HepG2 (cell line): ENCODE results near the gene TBC1D5. TPM values are rescaled to one million over a fixed set of nuclear protein-coding genes. Genes with fewer than 3 reads are reported as not detected.

Source experiments
- ATAC-seq: fragments of 200-7000 bp; cut with Tn5 transposase; 3 replicates; pipeline ENCODE4 v1.9.1; 2020; ENCODE audit warnings: mild to moderate bottlenecking, moderate library complexity
- BruUV-seq: library from RNA; stranded (reverse); fragments of 400-500 nt; replicated peaks from 2 replicates; lab custom pipeline; 2021; lab: Mats Ljungman, UMichigan
- CTCF ChIA-PET: fragments of 300-600 bp; formaldehyde crosslinking; extraction: SDS; loops from one replicate; lab custom pipeline; 2021; ENCODE audit warnings: low total read pairs, inconsistent platforms, low intra/inter-chr PET ratio; lab: Yijun Ruan, JAX
- POLR2A ChIA-PET: fragments of 350-600 bp; sonication (Branson Sonifier 250); formaldehyde crosslinking; loops from one replicate; lab custom pipeline; 2020; ENCODE audit warnings: antibody characterized with exemption, inconsistent platforms; lab: Yijun Ruan, JAX
- DNase-seq: peaks from one replicate; pipeline ENCODE4 v3.0.0-alpha.2; 2015; ENCODE audit warnings: low spot score
- FAIRE-seq: peaks from 3 replicates; lab custom pipeline; 2011; peaks lifted over from hg19 to GRCh38; lab: Jason Lieb, UNC
- H2AFZ ChIP-seq: one replicate; pipeline ENCODE4 v1.6.1; 2011; ENCODE audit warnings: low read length, inconsistent platforms
- H3K27ac ChIP-seq: fragments of 300-600 bp; 3 replicates; pipeline ENCODE4 v1.8.0; 2011; ENCODE audit warnings: mixed run types, mild to moderate bottlenecking, mixed read lengths, low read length, inconsistent platforms; ENCODE audit not compliant: insufficient read depth; ENCODE audit errors: extremely low read length
- H3K27me3 ChIP-seq, 2 experiments: fragments of 200-600 bp in 1 of 2; 2 replicates in 1 of 2; 3 replicates in 1 of 2; pipeline versions ENCODE4 v1.6.0 to v1.8.0; 2011; ENCODE audit warnings: low read length in 2 of 2, mild to moderate bottlenecking in 2 of 2, moderate library complexity in 2 of 2, inconsistent platforms in 1 of 2; ENCODE audit not compliant: insufficient read depth in 2 of 2, control insufficient read depth in 1 of 2
- H3K36me3 ChIP-seq, 2 experiments: fragments of 200-600 bp in 1 of 2; replicated peaks in 1 of 2; 2 replicates in 1 of 2; 3 replicates in 1 of 2; pipeline versions ENCODE4 v1.5.1 to v1.8.0; 2011; ENCODE audit warnings: low read length in 2 of 2, inconsistent platforms in 1 of 2; ENCODE audit not compliant: insufficient read depth in 2 of 2, control insufficient read depth in 1 of 2
- H3K4me1 ChIP-seq: 2 replicates; pipeline ENCODE4 v1.5.1; 2012; ENCODE audit warnings: low read length, inconsistent platforms; ENCODE audit not compliant: insufficient read depth
- H3K4me2 ChIP-seq: 2 replicates; pipeline ENCODE4 v1.6.0; 2011; ENCODE audit warnings: low read depth, low read length, inconsistent platforms
- H3K4me3 ChIP-seq, 3 experiments: fragments of 200-600 bp in 1 of 3; sonication (generic), shearing (Covaris generic) in 1 of 3; replicated peaks in 1 of 3; 2 replicates each; pipeline ENCODE4 v1.5.1; 2011 to 2016; ENCODE audit warnings: low read length in 3 of 3, inconsistent platforms in 2 of 3, low read depth in 2 of 3, mild to moderate bottlenecking in 2 of 3, control low read depth in 1 of 3, mixed read lengths in 1 of 3; ENCODE audit not compliant: insufficient read depth in 1 of 3
- H3K79me2 ChIP-seq: one replicate; pipeline ENCODE4 v1.6.1; 2011; ENCODE audit warnings: low read length, inconsistent platforms; ENCODE audit not compliant: insufficient read depth
- H3K9ac ChIP-seq: 2 replicates; pipeline ENCODE4 v1.6.0; 2011; ENCODE audit warnings: mild to moderate bottlenecking, low read depth, low read length, inconsistent platforms; ENCODE audit not compliant: insufficient read depth
- H3K9me3 ChIP-seq: 2 replicates; pipeline ENCODE4 v1.5.1; 2012; ENCODE audit warnings: mild to moderate bottlenecking, low read length
- H4K20me1 ChIP-seq: 2 replicates; pipeline ENCODE4 v1.6.0; 2011; ENCODE audit warnings: inconsistent platforms, mild to moderate bottlenecking, low read length, moderate library complexity; ENCODE audit not compliant: insufficient read depth
- BRD4 ChIP-seq: sonication (generic); formaldehyde crosslinking; IDR thresholded peaks from 2 replicates; pipeline ENCODE4 v1.4.0; 2020; ENCODE audit warnings: missing genetic modification reagents
- SAP130 ChIP-seq: IDR thresholded peaks from 2 replicates; pipeline ENCODE4 v1.6.1; 2016; ENCODE audit warnings: low read depth
- SETDB1 ChIP-seq: sonication (generic); formaldehyde crosslinking; IDR thresholded peaks from 2 replicates; pipeline ENCODE4 v1.5.1; 2020; ENCODE audit warnings: missing genetic modification reagents, mild to moderate bottlenecking, borderline replicate concordance
- SNAPC2 ChIP-seq: sonication (generic); formaldehyde crosslinking; IDR thresholded peaks from 2 replicates; pipeline ENCODE4 v1.8.1; 2022; ENCODE audit warnings: mild to moderate bottlenecking, missing genetic modification reagents
- SP140L ChIP-seq: sonication (generic); formaldehyde crosslinking; IDR thresholded peaks from 2 replicates; pipeline ENCODE4 v1.4.0; 2020; ENCODE audit warnings: missing genetic modification reagents, borderline replicate concordance
- TMF1 ChIP-seq: sonication (generic); formaldehyde crosslinking; IDR thresholded peaks from 2 replicates; pipeline ENCODE4 v1.8.1; 2022; ENCODE audit warnings: low read depth, missing genetic modification reagents
- ZNF570 ChIP-seq: sonication (generic); formaldehyde crosslinking; IDR thresholded peaks from 2 replicates; pipeline ENCODE4 v1.4.0; 2020; ENCODE audit warnings: mild to moderate bottlenecking, missing genetic modification reagents, borderline replicate concordance
- ZNF841 ChIP-seq: sonication (generic); formaldehyde crosslinking; IDR thresholded peaks from 2 replicates; pipeline ENCODE4 v1.8.1; 2023; ENCODE audit warnings: missing genetic modification reagents, borderline replicate concordance
- WGBS: methylation state at CpG from one replicate; pipeline ENCODE4 v1.1.6; 2017; ENCODE audit warnings: low lambda C conversion rate; 5-methylcytosine and 5-hydroxymethylcytosine counted together
- in situ Hi-C: cut with HindIII; loops from 2 replicates; pipeline ENCODE4 v1.10.0; 2017; ENCODE audit warnings: low pct_unique_long_range_greater_than_20kb; ENCODE audit not compliant: extremely low pct_ligation_motif_present
- intact Hi-C: fragments of 100-400 bp; cut with micrococcal nuclease; formaldehyde crosslinking; loops from one replicate; pipeline ENCODE4 v1.10.0; 2022; ENCODE audit not compliant: unreplicated experiment
- polyA plus RNA-seq, 8 experiments: library from polyadenylated mRNA; depleted of rRNA in 3 of 8; stranded (reverse) in 7 of 8; unstranded in 1 of 8; fragments of >200 nt; fragmentation: Illumina TruSeq in 4 of 8; extraction: Trizol in 4 of 8; gene quantifications; 2 replicates each; pipeline versions ENCODE4 v1.2.1 to v1.2.3, GENCODE V29; 2011 to 2016; ENCODE audit warnings: low read depth in 4 of 8, missing spikeins in 1 of 8, mixed read lengths in 1 of 8; ENCODE audit not compliant: insufficient read depth in 1 of 8
- total RNA-seq, 5 experiments: library from RNA; depleted of rRNA; stranded (reverse); fragments of >200 nt; fragmentation: Illumina TruSeq; extraction: Trizol; gene quantifications; 2 replicates each; pipeline ENCODE4 v1.2.3, GENCODE V29; 2016; ENCODE audit warnings: low read depth in 1 of 5
- TF ChIP-seq, protein P1 (sequence below): sonication (generic); formaldehyde crosslinking; IDR thresholded peaks from 2 replicates; pipeline ENCODE4 v1.4.0; 2020; ENCODE audit warnings: missing genetic modification reagents
- TF ChIP-seq, protein P2 (sequence below): sonication (generic); formaldehyde crosslinking; IDR thresholded peaks from 2 replicates; pipeline ENCODE4 v1.8.1; 2023; ENCODE audit warnings: mild to moderate bottlenecking, missing genetic modification reagents
- TF ChIP-seq, protein P3 (sequence below): sonication (generic); formaldehyde crosslinking; IDR thresholded peaks from 2 replicates; pipeline ENCODE4 v1.5.1; 2020; ENCODE audit warnings: missing genetic modification reagents, mild to moderate bottlenecking, borderline replicate concordance
- TF ChIP-seq, protein P4 (sequence below): sonication (generic); formaldehyde crosslinking; IDR thresholded peaks from 2 replicates; pipeline ENCODE4 v1.5.1; 2020; ENCODE audit warnings: mild to moderate bottlenecking, missing genetic modification reagents, moderate library complexity

TBC1D5 gene
- total and polyA plus RNA-seq, 2 of the 13 experiments (the other 11 are each of a cell fraction or from before 2014, with no cell fraction given) = 19.2 to 33.3 TPM

DNA sequence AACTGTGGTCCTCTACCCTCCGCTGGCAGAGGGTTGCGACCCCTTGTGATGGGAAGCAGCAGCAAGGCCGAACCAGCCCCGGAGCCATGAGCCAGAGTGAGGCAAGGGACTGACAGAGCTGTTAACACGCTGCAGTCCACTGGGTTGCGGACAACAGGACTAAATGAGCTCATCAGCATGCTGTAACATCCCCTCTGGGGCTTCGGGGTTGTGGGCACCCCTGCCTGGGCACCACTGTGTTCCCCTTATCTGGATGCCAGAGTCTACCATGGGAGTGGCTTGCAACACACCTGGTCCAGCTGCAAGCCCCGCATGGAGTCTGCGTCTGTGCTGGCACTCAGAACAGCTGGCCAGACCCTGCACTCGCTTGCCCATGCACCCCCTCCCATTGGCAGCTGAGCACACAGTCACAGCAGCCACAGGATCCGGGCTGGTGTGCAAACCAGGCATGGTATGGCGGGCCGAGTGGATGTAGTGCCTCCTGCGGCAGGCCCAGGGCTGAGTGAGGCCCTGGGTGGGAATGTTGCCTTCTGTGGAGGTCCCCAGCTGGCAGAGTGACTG lies 453.5 kb downstream of the TBC1D5 start:
- H3K79me2 ChIP-seq = no peaks in the 10 kb centered on the region
- intact Hi-C loops (no loop called here), in situ Hi-C loops (no loop called here)
- CTCF ChIA-PET = no interaction called here
- H3K27ac ChIP-seq = no peak overlapping the region
- no TSS peak for BruUV-seq
- ATAC-seq (no peak), FAIRE-seq (no peak), DNase-seq (no peak)
- H3K4me2 ChIP-seq = no peak overlapping the region
- no peak overlapping the region for H2AFZ ChIP-seq
- no peak overlapping the region for H3K4me3 ChIP-seq
- H3K4me1 ChIP-seq = no peaks in the 10 kb centered on the region
- no peaks in the 10 kb centered on the region for H4K20me1 ChIP-seq
- POLR2A ChIA-PET = no interaction called here
- no peaks in the 10 kb centered on the region for H3K9me3 ChIP-seq
- H3K9ac ChIP-seq = no peak overlapping the region
- WGBS = 96% methylated on average over 8 of the region's 14 CpGs
- no peaks in the 10 kb centered on the region for H3K27me3 ChIP-seq
- no peaks in the 10 kb centered on the region; a peak in 3 of 5 replicates for H3K36me3 ChIP-seq
- TF ChIP-seq SNAPC2 (CRISPR knock-in tag) (no peak), SETDB1 (CRISPR knock-in tag) (no peak), SP140L (no peak), ZNF841 (CRISPR knock-in tag) (no peak), BRD4 (CRISPR knock-in tag) (no peak), SAP130 (CRISPR knock-in tag) (no peak), TMF1 (CRISPR knock-in tag) (no peak), ZNF570 (CRISPR knock-in tag) (no peak)
- TF ChIP-seq, protein P1, sequence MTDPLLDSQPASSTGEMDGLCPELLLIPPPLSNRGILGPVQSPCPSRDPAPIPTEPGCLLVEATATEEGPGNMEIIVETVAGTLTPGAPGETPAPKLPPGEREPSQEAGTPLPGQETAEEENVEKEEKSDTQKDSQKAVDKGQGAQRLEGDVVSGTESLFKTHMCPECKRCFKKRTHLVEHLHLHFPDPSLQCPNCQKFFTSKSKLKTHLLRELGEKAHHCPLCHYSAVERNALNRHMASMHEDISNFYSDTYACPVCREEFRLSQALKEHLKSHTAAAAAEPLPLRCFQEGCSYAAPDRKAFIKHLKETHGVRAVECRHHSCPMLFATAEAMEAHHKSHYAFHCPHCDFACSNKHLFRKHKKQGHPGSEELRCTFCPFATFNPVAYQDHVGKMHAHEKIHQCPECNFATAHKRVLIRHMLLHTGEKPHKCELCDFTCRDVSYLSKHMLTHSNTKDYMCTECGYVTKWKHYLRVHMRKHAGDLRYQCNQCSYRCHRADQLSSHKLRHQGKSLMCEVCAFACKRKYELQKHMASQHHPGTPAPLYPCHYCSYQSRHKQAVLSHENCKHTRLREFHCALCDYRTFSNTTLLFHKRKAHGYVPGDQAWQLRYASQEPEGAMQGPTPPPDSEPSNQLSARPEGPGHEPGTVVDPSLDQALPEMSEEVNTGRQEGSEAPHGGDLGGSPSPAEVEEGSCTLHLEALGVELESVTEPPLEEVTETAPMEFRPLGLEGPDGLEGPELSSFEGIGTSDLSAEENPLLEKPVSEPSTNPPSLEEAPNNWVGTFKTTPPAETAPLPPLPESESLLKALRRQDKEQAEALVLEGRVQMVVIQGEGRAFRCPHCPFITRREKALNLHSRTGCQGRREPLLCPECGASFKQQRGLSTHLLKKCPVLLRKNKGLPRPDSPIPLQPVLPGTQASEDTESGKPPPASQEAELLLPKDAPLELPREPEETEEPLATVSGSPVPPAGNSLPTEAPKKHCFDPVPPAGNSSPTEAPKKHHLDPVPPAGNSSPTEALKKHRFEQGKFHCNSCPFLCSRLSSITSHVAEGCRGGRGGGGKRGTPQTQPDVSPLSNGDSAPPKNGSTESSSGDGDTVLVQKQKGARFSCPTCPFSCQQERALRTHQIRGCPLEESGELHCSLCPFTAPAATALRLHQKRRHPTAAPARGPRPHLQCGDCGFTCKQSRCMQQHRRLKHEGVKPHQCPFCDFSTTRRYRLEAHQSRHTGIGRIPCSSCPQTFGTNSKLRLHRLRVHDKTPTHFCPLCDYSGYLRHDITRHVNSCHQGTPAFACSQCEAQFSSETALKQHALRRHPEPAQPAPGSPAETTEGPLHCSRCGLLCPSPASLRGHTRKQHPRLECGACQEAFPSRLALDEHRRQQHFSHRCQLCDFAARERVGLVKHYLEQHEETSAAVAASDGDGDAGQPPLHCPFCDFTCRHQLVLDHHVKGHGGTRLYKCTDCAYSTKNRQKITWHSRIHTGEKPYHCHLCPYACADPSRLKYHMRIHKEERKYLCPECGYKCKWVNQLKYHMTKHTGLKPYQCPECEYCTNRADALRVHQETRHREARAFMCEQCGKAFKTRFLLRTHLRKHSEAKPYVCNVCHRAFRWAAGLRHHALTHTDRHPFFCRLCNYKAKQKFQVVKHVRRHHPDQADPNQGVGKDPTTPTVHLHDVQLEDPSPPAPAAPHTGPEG (CRISPR knock-in tag) = no peak
- TF ChIP-seq, protein P2, sequence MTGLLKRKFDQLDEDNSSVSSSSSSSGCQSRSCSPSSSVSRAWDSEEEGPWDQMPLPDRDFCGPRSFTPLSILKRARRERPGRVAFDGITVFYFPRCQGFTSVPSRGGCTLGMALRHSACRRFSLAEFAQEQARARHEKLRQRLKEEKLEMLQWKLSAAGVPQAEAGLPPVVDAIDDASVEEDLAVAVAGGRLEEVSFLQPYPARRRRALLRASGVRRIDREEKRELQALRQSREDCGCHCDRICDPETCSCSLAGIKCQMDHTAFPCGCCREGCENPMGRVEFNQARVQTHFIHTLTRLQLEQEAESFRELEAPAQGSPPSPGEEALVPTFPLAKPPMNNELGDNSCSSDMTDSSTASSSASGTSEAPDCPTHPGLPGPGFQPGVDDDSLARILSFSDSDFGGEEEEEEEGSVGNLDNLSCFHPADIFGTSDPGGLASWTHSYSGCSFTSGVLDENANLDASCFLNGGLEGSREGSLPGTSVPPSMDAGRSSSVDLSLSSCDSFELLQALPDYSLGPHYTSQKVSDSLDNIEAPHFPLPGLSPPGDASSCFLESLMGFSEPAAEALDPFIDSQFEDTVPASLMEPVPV (CRISPR knock-in tag) = no peak
- TF ChIP-seq, protein P3, sequence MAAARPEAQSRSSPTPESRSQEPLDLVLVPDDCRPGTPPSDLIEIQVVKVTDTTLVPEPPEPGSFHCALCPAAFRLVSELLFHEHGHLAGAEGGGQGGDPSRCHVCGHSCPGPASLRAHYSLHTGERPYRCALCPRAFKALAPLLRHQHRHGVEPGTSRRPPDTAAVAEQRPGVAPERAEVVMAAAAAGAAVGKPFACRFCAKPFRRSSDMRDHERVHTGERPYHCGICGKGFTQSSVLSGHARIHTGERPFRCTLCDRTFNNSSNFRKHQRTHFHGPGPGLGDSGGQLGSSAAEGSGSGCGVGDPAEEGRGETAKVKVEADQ (CRISPR knock-in tag) = no peak
- TF ChIP-seq, protein P4, sequence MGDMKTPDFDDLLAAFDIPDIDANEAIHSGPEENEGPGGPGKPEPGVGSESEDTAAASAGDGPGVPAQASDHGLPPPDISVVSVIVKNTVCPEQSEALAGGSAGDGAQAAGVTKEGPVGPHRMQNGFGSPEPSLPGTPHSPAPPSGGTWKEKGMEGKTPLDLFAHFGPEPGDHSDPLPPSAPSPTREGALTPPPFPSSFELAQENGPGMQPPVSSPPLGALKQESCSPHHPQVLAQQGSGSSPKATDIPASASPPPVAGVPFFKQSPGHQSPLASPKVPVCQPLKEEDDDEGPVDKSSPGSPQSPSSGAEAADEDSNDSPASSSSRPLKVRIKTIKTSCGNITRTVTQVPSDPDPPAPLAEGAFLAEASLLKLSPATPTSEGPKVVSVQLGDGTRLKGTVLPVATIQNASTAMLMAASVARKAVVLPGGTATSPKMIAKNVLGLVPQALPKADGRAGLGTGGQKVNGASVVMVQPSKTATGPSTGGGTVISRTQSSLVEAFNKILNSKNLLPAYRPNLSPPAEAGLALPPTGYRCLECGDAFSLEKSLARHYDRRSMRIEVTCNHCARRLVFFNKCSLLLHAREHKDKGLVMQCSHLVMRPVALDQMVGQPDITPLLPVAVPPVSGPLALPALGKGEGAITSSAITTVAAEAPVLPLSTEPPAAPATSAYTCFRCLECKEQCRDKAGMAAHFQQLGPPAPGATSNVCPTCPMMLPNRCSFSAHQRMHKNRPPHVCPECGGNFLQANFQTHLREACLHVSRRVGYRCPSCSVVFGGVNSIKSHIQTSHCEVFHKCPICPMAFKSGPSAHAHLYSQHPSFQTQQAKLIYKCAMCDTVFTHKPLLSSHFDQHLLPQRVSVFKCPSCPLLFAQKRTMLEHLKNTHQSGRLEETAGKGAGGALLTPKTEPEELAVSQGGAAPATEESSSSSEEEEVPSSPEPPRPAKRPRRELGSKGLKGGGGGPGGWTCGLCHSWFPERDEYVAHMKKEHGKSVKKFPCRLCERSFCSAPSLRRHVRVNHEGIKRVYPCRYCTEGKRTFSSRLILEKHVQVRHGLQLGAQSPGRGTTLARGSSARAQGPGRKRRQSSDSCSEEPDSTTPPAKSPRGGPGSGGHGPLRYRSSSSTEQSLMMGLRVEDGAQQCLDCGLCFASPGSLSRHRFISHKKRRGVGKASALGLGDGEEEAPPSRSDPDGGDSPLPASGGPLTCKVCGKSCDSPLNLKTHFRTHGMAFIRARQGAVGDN (CRISPR knock-in tag) = no peak
